HFF-Myc (cell line): ENCODE data around the gene CCDC28B.
A peak's percentile ranks its signal among the peaks of the same experiment; 100 is the strongest.

Source experiments
- DNase-seq: peaks from one replicate; pipeline ENCODE4 v3.0.0-alpha.2; 2011; ENCODE audit warnings: low read depth; ENCODE audit errors: extremely low read depth
- H3K4me3 ChIP-seq: replicated peaks from 2 replicates; pipeline ENCODE4 v1.5.1; 2011; ENCODE audit warnings: low read depth, mild to moderate bottlenecking, control low read depth, low read length
- CTCF ChIP-seq: IDR thresholded peaks from 2 replicates; pipeline ENCODE4 v1.5.1; 2012; ENCODE audit warnings: mild to moderate bottlenecking, low read depth, low read length, control low read depth; ENCODE audit errors: missing control alignments

Gene CCDC28B

DNA sequence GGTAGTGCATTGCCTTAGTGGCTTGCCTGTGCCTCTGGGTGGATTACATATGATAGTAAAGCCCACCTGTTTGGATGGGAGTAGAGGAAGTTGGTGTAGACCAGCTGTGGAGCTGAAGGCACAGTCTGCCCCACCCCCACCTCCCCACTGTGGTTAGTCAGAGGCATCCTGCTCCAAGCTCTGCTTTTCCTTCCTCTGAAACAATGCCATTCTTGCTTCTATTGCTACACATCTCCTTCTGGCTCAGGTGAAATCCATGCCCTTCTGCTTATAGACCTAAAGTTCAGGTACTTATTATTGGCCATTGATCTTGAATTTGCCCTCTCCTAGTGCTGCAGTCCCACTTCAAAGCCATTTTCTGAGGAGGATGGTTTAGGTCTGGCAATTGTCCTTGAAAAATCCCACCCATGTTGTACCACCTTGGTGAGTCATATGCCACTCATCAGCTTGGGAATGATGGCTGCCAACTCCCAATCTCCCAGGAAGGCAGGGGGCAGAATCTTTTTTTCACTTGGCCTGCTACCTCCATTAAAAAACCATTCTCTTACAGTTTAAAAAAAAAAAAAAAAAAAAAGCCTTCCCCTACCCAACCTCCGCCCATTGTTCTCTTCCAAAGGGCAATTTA lies 27.7 kb upstream of the CCDC28B start:
- TF ChIP-seq CTCF: no peak
- no peak for DNase-seq
- no peak overlapping the region for H3K4me3 ChIP-seq

DNA sequence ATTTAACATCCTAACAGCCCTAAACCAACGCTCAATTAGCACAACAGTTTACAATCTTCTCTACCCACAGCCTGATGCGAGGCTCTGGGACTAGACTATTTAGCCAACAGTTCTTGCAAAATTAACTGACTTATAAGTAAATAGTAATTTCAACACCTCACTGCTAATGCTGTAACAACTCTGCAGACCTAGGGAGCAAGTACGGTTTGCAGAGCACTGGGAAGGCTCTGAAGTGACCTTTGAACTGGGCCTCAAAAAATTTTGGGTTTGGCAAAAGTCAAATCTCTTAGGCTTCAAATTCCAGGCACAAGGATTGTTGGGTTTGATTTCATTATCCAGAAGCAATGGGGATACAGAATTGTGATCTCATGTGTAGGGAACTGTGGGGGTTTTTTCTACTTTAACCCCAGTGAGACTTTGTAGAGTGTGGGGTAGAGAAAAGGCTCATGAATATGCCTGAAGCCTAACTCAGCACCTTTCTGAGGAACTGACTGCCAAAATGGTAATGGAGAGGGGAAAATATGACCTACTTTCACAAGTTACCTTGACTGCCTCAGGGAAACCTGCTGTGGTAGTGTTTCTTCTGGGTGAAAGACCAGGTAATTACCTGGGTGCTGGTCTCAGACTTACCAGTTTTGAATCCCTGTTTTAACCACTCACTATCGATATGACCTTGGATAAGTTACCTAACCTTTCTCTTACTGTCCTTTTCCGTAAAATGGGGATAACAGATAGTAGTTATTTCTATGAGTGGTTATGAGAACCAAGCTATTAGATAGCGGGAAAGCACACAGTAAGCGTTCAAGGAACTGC lies 21.8 kb upstream of the CCDC28B start:
- no peak for DNase-seq
- TF ChIP-seq CTCF: no peak
- 0 out of 2 replicates have a peak overlapping the region, but pooled peaks have one; percentile 86 for H3K4me3 ChIP-seq

DNA sequence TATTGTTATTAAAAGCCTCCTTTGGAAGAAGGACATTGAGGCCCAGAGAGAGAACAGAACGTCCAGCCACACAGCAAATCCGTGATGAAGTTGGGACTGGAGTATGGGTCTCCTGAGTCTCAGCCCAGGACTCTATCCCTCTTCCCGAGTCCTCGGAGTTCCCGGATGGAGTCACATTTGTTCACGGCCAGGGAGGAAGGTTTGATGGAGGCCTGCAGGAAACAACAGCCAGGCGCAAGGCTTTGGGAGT lies 21.3 kb upstream of the CCDC28B start:
- TF ChIP-seq CTCF: no peak
- H3K4me3 ChIP-seq: peak overlapping the region; percentile 86
- no peak for DNase-seq

GRCh38 chr1:32179443-32180185 lies 20.8 kb upstream of the CCDC28B start, which contains the start of gene TXLNA:
Gene TXLNA, plus strand, starts transcription at chr1:32179675. Its CDS starts 671 bp downstream, at chr1:32180346.
- peak; percentile 6 for TF ChIP-seq CTCF
- no peak for DNase-seq
- peak within 1 kb of the TSS; percentile 86 for H3K4me3 ChIP-seq

GRCh38 chr1:32180186-32181060 lies 20.0 kb upstream of the CCDC28B start:
- no peak for DNase-seq
- TF ChIP-seq CTCF: no peak
- H3K4me3 ChIP-seq: peak overlapping the region; percentile 86

DNA sequence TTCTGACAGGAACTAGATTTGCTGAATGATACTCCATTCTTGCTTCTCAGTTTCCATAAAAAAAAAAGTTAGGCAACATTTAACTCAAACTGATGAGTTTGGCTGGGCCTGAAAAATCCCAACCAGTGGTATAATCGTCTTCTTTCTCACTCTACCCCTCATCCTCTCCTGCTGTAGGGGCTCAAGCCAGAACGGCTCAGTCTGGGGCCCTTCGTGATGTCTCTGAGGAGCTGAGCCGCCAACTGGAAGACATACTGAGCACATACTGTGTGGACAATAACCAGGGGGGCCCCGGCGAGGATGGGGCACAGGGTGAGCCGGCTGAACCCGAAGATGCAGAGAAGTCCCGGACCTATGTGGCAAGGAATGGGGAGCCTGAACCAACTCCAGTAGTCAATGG lies 19.3 kb upstream of the CCDC28B start:
- peak overlapping the region; percentile 86 for H3K4me3 ChIP-seq
- DNase-seq: no peak
- TF ChIP-seq CTCF: no peak
